PC-3 (cell line): ENCODE results near the gene BGLAP. TPM values are rescaled to one million over a fixed set of nuclear protein-coding genes. Genes with fewer than 3 reads are reported as not detected.

ENCODE experiments used
- ATAC-seq: fragments of 200-7000 bp; cut with Tn5 transposase; 2 replicates; pipeline ENCODE4 v1.9.1; 2020; ENCODE audit warnings: mild to moderate bottlenecking, moderate library complexity
- BruUV-seq: library from RNA; stranded (reverse); fragments of 400-500 nt; replicated peaks from 2 replicates; lab custom pipeline; 2021; lab: Mats Ljungman, UMichigan
- CTCF ChIA-PET: fragments of 300-600 bp; sonication (Branson Sonifier 250); formaldehyde crosslinking; loops from one replicate; lab custom pipeline; 2022; ENCODE audit warnings: antibody characterized with exemption; lab: Charles Lee
- POLR2A ChIA-PET: fragments of 300-600 bp; sonication (Branson Sonifier 250); formaldehyde crosslinking; loops from one replicate; lab custom pipeline; 2022; ENCODE audit warnings: antibody characterized with exemption; ENCODE audit not compliant: unreplicated experiment; lab: Charles Lee
- DNase-seq: peaks from one replicate; pipeline ENCODE4 v3.0.0-alpha.2; 2015
- H2AFZ ChIP-seq: fragments of 300-600 bp; sonication (generic); 2 replicates; pipeline ENCODE4 v1.6.0; 2016; ENCODE audit warnings: antibody characterized with exemption, low read length
- H3F3A ChIP-seq: fragments of 300-600 bp; sonication (generic); one replicate; pipeline ENCODE4 v1.6.0; 2017; ENCODE audit warnings: antibody characterized with exemption, low read length, control low read depth, mild to moderate bottlenecking; ENCODE audit not compliant: unreplicated experiment
- H3K27ac ChIP-seq: fragments of 300-600 bp; sonication (generic); 2 replicates; pipeline ENCODE4 v1.5.1; 2016; ENCODE audit warnings: mild to moderate bottlenecking, low read length
- H3K27me3 ChIP-seq: fragments of 300-600 bp; sonication (generic); 2 replicates; pipeline ENCODE4 v1.6.1; 2016; ENCODE audit warnings: low read length, mixed read lengths
- H3K36me3 ChIP-seq: fragments of 300-600 bp; sonication (generic); 2 replicates; pipeline ENCODE4 v1.6.1; 2016; ENCODE audit warnings: low read depth, mixed run types, low read length, mixed read lengths
- H3K4me1 ChIP-seq: fragments of 300-600 bp; sonication (generic); 2 replicates; pipeline ENCODE4 v1.5.1; 2016; ENCODE audit warnings: low read length; ENCODE audit not compliant: insufficient read depth
- H3K4me2 ChIP-seq: fragments of 300-600 bp; sonication (generic); 2 replicates; pipeline ENCODE4 v1.6.0; 2016; ENCODE audit warnings: low read length
- H3K4me3 ChIP-seq: fragments of 300-600 bp; sonication (generic); 2 replicates; pipeline ENCODE4 v1.5.1; 2016; ENCODE audit warnings: mild to moderate bottlenecking, low read length, mixed read lengths
- H3K79me2 ChIP-seq: fragments of 300-600 bp; sonication (generic); 2 replicates; pipeline ENCODE4 v1.6.1; 2017; ENCODE audit warnings: low read length, mixed read lengths
- H3K9ac ChIP-seq: fragments of 300-600 bp; sonication (generic); 2 replicates; pipeline ENCODE4 v1.6.0; 2016; ENCODE audit warnings: mild to moderate bottlenecking, low read length
- H3K9me2 ChIP-seq: fragments of 300-600 bp; sonication (generic); replicated peaks from 2 replicates; pipeline ENCODE4 v1.6.1; 2016; ENCODE audit warnings: mixed run types, low read length, mixed read lengths
- H3K9me3 ChIP-seq: fragments of 300-600 bp; sonication (generic); 2 replicates; pipeline ENCODE4 v1.6.1; 2016; ENCODE audit warnings: low read length, mixed read lengths
- H4K20me1 ChIP-seq: fragments of 300-600 bp; sonication (generic); 2 replicates; pipeline ENCODE4 v1.6.1; 2016; ENCODE audit warnings: low read length, mixed read lengths
- CTCF ChIP-seq: fragments of 300-600 bp; sonication (generic); conservative IDR thresholded peaks from 2 replicates; pipeline ENCODE4 v1.5.1; 2017; ENCODE audit warnings: antibody characterized with exemption, low read depth, mild to moderate bottlenecking, low read length
- EZH2 ChIP-seq: fragments of 300-600 bp; sonication (generic); IDR thresholded peaks from one replicate; pipeline ENCODE4 v1.6.1; 2017; ENCODE audit warnings: antibody characterized with exemption, mild to moderate bottlenecking, low read length; ENCODE audit not compliant: unreplicated experiment
- EZH2phosphoT487 ChIP-seq: fragments of 300-600 bp; sonication (generic); IDR thresholded peaks from 2 replicates; pipeline ENCODE4 v1.6.1; 2018; ENCODE audit warnings: mild to moderate bottlenecking, antibody characterized with exemption, low read length, borderline replicate concordance
- intact Hi-C: fragments of 100-400 bp; cut with micrococcal nuclease; formaldehyde crosslinking; loops from 2 replicates; pipeline ENCODE4 v1.9.0; 2023
- total RNA-seq: library from RNA; depleted of rRNA; stranded (reverse); fragments of >200 nt; gene quantifications from 2 replicates; pipeline ENCODE4 v1.2.3, GENCODE V29; 2014

BGLAP gene
- total RNA-seq, 1 experiment from 2014 or later = 2.5 TPM

GRCh38 chr1:156217871-156218270, 24.1 kb upstream of the BGLAP start:
- H3K27ac ChIP-seq = peak overlapping the region; percentile 22
- ATAC-seq (peak; percentile 8; the same call in 1 of the 2 replicates), DNase-seq (peak; percentile 67)
- TF ChIP-seq EZH2phosphoT487 (no peak), CTCF (no peak), EZH2 (no peak)
- peaks cover 32% of the 10 kb centered on the region for H3K79me2 ChIP-seq
- H3K9ac ChIP-seq = no peak overlapping the region
- CTCF ChIA-PET = interaction anchor here (0.6 to 1.3 kb wide), 4 partner anchors 8 to 116 kb away, joined by 3 to 10 read pairs (median 4); no protein-coding TSS in a partner anchor
- H3F3A ChIP-seq = no peaks in the 10 kb centered on the region
- no peaks in the 10 kb centered on the region for H3K27me3 ChIP-seq
- BruUV-seq = no TSS peak
- peak overlapping the region; percentile 53 for H3K4me2 ChIP-seq
- no peak overlapping the region for H2AFZ ChIP-seq
- no peaks in the 10 kb centered on the region for H3K9me2 ChIP-seq
- intact Hi-C loops = no loop called here
- H3K36me3 ChIP-seq = no peaks in the 10 kb centered on the region
- H3K4me1 ChIP-seq = peaks cover 23% of the 10 kb centered on the region
- H4K20me1 ChIP-seq = no peaks in the 10 kb centered on the region
- no peaks in the 10 kb centered on the region for H3K9me3 ChIP-seq
- H3K4me3 ChIP-seq = no peak overlapping the region
- POLR2A ChIA-PET = no interaction called here

- BruUV-seq = no TSS peak
- no peak for ATAC-seq
- POLR2A ChIA-PET = no interaction called here
Observed at GRCh38 chr1:156220226-156220625, 21.8 kb upstream of the BGLAP start.

More at GRCh38 chr1:156220226-156220625, 21.8 kb upstream of the BGLAP start:
- Histone ChIP-seq H4K20me1 (no peaks in the 10 kb centered on the region), H3K27ac (no peak overlapping the region), H3K9me2 (no peaks in the 10 kb centered on the region), H3K27me3 (no peaks in the 10 kb centered on the region), H3K4me1 (peaks cover 23% of the 10 kb centered on the region), H3K36me3 (peaks cover 8% of the 10 kb centered on the region), H3F3A (no peaks in the 10 kb centered on the region), H3K4me3 (no peak overlapping the region), H3K9ac (no peak overlapping the region), H2AFZ (no peak overlapping the region), H3K9me3 (no peaks in the 10 kb centered on the region), H3K79me2 (peaks cover 16% of the 10 kb centered on the region), H3K4me2 (no peak overlapping the region)
- intact Hi-C loops = no loop called here
- CTCF ChIA-PET = no interaction called here
- DNase-seq = no peak
- TF ChIP-seq EZH2 = no peak
- no peak for TF ChIP-seq EZH2phosphoT487
- no peak for TF ChIP-seq CTCF
